ENCODE measurements around the gene HELZ2.

The HELZ2 gene

GRCh38 chr20:63598479-63599395 lies 24.7 kb upstream of the HELZ2 start:
- DNase-seq (ENCODE audit: low spot score), result no peak

- DNase-seq (ENCODE audit: low spot score), result no peak
Observed at GRCh38 chr20:63597651-63598478, 23.8 kb upstream of the HELZ2 start.

- DNase-seq (ENCODE audit: low spot score), result no peak
Observed at GRCh38 chr20:63596423-63596822, 22.4 kb upstream of the HELZ2 start.

DNA sequence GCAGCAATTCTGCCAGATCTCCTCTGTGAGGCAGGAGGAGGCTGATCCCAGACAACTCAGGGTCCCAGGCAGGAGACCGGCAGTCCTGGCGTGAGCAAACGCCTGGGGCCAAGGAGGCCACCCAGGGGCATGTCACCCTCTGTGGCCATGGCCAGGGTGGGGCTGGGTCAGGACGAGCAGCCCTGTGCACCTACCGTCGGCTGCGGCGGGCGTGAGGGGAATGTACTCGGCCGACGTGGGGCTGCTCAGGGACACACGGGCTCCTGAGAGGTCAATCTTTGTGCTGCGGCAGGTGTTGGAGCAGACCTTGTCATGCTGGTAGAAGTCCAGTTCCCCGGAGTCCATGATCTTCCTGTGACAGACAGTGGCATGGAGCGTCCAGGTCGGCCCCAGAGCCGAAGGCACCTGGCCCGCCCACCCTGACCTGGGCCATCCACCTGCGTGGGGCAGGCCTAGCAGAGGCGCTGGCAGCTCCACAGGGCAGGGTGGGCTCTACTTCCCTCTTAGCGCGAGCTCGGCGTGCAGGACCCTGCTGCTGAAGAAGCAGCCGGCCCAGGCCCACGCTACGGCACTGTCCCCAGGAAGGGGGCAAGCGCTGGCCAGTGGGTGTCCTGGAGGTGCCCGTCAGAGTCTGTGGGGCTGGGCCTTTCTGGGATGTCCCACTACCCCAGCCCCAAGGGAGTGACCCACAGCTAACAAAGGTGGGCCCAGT lies 21.5 kb upstream of the HELZ2 start:
- DNase-seq (ENCODE audit: low spot score), result no peak

DNA sequence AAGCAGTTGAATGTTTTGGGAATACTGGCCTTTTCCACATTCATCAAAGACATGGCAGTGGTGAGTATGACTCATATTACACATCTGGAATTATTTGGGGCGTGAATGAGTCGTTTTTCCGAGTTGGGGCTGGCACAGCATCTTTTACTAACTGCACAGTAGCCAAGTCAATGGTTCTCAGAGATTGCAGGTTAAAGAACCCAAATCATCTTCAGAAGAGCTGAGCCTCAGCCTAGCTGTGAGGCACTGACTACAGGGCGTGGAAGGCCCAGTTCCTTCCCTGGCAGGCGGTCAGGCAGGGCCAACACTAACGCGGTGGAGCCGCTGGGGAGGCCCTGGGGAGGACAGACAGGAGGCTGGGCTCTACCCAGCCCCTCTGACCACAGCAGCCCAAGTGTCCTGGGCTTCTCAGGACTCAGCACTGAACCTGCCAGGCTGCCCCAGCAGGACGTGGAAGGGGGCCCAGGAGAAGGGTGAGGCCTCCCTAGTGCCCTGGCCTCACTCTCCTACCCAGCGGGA lies 20.1 kb upstream of the HELZ2 start:
- no peak for DNase-seq (ENCODE audit: low spot score)

DNA sequence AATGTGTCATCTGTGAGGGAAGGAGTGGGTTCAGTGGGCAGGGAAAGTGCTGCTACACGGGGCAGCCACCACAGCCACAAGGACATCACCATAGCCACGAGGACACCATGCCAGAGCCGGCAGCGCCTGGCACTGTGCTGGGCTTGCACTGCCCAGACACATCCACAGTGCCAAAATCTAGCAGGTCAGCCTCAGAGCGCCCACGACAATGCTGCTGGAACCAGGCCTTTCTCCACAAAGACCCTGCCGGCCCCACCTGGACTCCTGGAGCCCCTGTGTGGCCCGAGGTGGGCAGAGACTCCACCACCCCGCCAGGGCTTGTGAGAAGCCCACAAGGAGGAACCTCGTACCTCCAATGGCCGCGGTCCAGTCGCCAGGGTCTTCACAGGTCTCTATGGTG lies 18.6 kb upstream of the HELZ2 start:
- DNase-seq (ENCODE audit: low spot score), result no peak

GRCh38 chr20:63591786-63592355 lies 17.8 kb upstream of the HELZ2 start:
- DNase-seq (ENCODE audit: low spot score), result no peak

DNA sequence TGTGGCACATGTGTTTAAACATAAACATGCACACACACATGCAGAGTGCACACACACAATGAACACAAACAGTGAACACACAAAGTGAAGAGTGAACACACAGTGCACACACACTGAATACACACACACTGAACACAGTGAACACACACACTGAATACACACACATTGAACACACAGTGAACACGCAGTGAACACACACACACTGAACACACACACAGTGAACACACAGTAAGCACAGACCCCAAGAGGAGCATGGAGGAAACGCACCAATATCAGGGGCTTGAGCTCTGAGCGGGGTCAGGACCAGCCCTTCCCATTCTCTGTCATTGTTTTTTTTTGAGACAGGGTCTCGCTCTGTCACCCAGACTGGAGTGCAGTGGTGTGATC lies 17.1 kb upstream of the HELZ2 start:
- DNase-seq (ENCODE audit: low spot score), result no peak

- no peak for DNase-seq (ENCODE audit: low spot score)
Observed at GRCh38 chr20:63590218-63591146, 16.4 kb upstream of the HELZ2 start.

GRCh38 chr20:63589261-63590217 lies 15.5 kb upstream of the HELZ2 start:
- DNase-seq (ENCODE audit: low spot score), result no peak

- no peak for DNase-seq (ENCODE audit: low spot score)
Observed at GRCh38 chr20:63588641-63589041, 14.6 kb upstream of the HELZ2 start.

DNA sequence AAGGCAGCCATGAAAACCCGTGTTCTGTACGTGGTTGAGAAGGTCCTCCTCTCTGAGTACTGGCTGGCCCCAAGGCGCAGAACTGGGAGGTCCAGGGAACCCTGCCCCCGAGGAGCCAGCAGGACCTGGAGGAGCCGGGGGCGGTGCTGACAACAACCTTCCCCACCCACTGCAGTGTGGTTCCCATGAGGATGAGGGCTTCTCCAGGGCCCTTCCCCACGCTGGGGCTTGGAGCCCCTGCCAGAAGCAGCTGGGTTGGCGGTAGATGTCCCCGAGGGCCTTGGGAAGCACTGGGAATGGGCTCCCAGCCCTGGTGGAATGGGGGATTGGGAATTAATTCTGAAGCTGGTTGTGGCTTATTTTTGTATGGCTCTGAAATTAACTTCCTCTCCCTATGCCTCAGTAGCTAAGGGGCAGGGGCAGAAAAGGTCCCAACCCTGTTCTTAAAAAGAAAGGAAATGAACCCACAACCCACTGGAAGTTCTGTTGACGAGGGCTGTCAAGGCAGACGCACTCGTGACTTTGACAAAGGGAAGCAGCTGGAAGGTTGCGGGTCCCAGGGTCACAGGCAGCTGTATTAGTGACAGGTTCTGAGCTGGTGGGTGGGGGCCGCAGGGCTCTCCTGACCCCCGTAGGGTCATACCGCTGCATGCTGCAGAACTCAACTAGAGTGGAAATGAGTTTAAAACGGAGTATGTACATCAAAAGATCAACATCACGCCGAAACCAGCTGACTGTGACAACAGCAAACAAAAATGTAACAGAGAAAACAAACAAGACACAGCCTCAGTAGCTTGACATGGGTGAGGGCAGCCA lies 13.9 kb upstream of the HELZ2 start:
- DNase-seq (ENCODE audit: low spot score), result no peak

DNA sequence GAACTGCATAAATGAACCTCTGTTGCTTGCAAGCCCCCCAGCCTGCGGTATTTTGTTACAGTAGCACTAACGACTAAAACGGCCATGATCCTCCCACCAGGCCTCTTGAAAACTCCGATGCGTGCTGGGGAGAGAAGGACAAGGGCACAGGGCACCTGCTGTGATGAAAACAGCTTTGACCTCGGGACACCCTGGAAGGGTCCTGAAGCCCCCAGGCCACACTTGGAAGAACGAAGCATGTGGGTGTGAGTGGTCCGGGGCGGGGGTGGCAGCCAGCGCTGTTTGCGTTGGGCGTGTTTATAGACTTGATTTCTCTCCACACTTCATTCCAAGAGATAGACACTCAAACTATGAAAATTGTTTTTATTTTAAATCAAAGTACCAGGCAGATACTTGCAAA lies 13.2 kb upstream of the HELZ2 start:
- no peak for DNase-seq (ENCODE audit: low spot score)

DNA sequence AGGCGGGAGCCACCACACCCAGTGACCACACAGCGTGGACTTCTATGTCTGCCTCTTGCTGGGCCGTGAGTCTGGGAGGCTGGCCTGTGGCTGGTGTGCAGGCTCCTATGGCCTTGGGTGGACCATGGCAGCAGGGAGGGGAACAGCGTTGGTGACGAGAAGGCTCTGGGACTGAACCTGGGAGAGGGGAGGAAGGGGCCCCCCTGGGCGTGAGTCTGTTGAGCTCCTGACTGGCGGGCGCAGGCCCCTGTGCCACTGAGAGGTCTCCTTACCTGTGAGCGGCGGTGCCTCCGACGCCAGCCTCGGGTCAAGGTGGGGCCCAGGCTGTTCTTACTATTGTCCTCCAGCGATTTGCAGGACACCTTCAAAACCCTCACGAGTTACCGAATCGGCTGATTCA lies 12.8 kb upstream of the HELZ2 start:
- DNase-seq (ENCODE audit: low spot score), result no peak

- DNase-seq (ENCODE audit: low spot score), result no peak
Observed at GRCh38 chr20:63585616-63586565, 11.9 kb upstream of the HELZ2 start.

GRCh38 chr20:63582382-63583063 lies 8.5 kb upstream of the HELZ2 start:
- DNase-seq (ENCODE audit: low spot score), result no peak
